ENCODE measurements around the gene STX8.
"Not testable (repeated sequence)": the region's sequence is repeated elsewhere in the genome, so short reads cannot be mapped to it uniquely, and the experiment has no call there.

STX8 gene

GRCh38 chr17:9290226-9290613 lies 285.4 kb downstream of the STX8 start:
- no peak for DNase-seq

DNA sequence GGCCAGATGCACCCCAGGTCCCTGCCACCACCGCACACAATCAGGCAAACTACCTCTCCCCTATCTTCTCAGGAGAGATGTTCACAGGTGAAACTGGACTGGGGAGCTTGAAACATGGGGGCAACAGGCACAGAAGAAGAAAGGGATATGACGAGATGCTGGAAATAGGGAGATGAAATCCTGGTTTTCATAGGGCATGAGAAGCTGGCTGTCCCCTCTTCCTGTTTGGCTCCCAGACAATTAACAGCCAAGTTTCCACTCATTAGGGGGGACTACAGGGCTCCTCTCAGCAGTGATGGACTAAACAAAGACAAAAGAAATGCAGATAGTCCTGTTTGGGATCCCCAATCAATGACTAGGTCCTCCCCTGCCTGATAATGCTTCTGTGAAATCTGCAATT lies 288.3 kb downstream of the STX8 start:
- DNase-seq = no peak

- no peak for DNase-seq
Measured at GRCh38 chr17:9286434-9286833, 289.2 kb downstream of the STX8 start.

DNA sequence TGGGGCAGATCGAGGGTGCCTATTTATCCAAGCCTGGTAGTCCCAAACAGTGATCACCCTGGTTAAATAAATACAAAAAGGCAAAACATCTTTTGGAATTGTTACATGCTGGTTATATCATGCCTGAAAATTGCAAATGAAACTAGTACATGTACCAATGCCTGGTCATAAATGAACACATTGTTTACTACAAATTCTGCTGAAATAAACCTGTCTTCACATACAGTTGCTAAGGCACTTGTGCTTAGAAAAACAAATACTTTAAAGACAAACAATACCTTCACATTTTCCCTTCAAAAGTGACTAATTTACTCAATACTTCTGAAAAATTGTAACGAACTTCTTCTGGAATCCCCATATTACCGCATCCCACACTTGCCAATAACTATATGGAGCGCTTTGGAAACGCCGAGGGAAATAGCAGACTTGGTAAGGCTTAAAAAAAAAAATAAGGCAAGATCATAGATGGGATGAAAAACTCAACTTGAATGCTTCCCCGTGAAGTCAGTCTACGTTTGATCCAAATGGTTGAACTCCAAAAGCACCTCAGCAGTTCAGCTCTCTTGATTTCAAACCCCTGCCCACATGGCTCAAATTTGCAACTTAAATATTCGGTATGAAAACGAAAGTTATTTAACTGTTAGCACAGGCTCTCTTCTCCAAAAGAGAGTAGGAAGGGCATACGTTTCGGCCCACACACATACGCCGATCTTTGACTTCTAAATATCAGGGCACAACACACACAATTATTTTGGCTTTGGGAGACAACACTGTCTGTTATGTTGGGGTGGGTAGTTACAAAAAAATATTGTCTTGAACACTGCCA lies 289.8 kb downstream of the STX8 start:
- DNase-seq = no peak

DNA sequence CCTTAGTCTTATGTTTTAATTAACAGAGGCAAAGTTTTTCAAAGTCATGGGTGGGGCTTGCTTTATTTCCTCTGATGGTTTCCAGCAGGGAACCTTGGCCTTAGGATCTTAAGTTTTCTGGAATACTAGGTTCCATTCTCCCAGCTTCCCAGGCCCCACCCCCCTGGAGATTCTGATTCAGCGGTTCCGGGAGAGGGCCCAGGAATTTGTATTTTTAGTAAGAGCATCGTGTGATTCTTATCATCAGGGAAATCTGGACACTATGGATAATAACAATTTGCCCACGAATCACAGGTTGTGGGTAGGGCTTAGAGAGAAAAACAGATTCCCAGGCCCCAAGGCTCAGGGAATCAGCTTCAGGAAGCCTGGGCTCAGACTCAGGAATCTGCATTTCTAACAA lies 290.7 kb downstream of the STX8 start:
- no peak for DNase-seq

GRCh38 chr17:9283909-9284308 lies 291.7 kb downstream of the STX8 start:
- no peak for DNase-seq

- no peak for DNase-seq
Measured at GRCh38 chr17:9279893-9280292, 295.7 kb downstream of the STX8 start.

DNA sequence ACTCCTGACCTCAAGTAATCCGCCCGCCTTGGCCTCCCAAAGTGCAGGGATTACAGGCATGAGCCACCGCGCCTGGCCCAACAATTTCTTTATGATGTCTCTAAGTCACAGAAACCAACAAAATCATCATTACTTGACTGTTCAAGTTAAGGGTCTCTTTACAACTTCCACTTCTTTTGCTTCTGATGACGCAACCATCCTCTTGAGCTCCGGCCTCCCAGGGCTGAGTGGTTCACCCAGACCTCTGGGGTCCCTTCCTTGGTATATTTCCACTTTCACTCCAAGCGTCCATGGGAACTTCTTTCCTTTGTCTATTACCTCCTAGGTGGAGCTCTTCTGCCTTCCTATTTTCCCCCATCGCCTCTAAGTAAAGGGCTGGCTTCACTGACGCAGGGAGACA lies 300.6 kb downstream of the STX8 start:
- DNase-seq = no peak

DNA sequence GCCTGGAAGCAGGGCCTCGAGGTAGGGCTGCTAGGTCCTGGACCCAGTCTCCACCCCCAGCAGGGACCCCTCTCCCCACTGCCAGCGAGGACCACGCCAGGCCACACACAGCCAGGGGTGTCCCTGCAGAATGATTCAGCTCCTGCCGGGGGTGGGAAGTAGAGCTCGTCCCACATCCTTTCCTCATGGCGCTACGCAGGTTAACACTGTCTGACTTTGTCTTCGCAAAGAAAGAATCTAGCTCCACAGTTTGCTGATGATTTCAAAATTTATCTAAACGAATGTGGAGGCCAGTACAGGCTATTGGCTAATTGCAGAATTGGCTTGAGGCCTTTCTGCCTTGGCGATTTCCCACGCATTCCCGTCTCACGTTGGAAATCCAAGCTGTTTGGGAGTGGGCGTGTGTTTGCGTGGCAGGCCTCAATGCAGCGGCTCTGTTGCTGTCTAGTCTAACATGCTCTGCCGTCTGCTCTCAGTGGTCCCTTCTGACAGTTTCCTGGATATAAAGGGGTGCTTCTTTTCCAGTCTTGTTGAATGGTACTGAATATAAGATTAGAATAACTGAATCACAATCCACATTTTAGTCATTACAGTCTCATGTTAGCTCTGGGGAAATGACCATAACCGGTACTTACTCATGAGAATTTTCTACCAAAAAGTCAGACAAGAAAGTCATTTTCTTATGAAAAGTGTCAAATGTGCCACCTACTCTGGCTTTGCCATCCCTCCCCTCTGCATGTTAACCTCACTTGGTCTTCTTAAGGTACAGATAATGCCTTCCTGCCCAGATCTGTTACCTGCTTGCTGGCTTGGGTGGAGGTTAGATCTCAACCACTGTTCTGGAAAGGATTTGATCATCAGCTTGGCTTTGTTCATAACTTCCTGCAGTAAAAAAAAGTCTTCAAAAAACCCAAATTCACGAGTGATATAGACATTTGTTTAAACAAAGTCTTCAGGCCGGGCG lies 301.9 kb downstream of the STX8 start:
- peak; percentile 59 for DNase-seq

DNA sequence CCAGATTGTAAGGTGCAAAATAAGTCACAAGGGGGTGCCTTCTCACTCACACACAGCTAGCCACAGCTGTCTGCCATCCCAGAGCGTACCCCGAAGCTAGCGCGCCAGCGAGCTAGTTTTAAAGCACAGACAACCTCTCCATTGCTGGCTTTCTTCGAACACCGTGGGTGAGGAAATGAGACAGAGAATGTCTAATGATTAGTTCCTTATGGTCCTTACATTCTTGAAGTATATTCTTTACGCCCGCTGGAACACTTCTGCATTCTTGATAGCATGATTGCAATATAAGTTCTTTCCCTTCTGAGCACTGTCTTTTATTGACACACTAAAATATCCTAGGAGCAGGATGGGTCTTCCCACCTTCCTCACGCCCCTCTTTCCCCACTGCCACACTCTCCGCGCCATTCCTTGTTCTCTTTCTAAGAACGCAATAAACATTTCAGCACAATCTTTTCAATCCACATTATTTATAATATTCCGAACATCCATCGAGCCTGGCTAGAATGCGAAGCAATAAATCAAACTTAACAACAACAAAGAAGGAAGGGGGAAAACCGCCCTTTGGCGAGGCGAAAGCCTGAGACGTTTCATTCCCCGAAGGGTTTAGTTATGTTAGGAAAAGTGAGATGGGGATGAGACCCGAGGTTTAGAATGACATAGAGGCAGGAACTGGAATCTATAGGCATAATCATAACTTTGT lies 303.0 kb downstream of the STX8 start:
- DNase-seq = no peak

- DNase-seq = no peak
Measured at GRCh38 chr17:9271989-9272388, 303.6 kb downstream of the STX8 start.

DNA sequence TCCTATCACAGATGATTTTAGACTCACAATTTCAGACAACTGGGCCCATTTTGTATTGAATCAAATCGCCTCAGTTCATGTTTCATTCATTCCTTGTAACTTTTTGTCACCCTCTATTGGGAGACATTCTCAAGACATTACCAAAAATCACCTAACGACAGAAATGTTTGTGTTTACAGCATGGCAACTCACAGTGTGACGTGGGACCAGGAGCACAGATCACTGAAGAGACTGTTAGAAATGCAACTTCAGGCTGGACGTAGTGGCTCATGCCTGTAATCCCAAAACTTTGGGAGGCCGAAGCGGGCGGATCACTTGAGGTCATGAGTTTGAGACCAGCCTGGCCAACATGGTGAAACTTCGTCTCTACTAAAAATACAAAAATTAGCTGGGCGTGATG lies 304.7 kb downstream of the STX8 start:
- DNase-seq = no peak

- no peak for DNase-seq
Measured at GRCh38 chr17:9269350-9270035, 306.1 kb downstream of the STX8 start.

GRCh38 chr17:9268546-9268945 lies 307.1 kb downstream of the STX8 start:
- DNase-seq = no peak

GRCh38 chr17:9266697-9267117 lies 308.9 kb downstream of the STX8 start:
- DNase-seq = no peak

DNA sequence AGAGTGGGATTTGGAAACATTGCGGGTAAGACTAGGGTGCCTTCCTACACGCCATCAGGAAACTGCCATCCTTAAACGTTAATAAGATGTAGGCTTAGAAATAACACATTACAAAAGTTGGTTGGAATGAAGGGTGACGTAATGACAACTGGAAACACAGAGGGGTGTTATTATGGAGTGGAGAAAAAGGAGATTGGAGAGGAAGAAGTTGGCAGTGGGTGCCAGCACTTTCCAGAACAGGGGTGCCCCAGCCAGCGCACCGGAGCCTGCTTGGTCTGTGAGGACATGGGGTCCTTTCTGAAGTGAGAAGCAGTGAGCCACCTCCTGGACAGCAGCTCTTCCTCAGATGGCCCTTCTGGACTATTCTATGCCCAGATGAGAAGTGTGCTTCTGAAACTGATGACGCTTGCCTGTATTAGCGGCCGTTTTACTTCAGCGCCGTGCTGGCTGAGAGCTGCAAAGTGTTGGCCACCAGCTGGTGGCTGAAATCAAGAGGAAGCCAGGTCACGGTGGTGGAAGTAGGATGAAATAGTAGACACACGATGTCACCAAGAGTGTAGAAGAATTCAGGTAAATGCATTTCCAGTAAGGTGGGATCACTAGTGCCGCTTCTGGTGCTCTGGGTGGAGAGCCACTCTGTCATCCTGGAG lies 309.5 kb downstream of the STX8 start:
- no peak for DNase-seq

DNA sequence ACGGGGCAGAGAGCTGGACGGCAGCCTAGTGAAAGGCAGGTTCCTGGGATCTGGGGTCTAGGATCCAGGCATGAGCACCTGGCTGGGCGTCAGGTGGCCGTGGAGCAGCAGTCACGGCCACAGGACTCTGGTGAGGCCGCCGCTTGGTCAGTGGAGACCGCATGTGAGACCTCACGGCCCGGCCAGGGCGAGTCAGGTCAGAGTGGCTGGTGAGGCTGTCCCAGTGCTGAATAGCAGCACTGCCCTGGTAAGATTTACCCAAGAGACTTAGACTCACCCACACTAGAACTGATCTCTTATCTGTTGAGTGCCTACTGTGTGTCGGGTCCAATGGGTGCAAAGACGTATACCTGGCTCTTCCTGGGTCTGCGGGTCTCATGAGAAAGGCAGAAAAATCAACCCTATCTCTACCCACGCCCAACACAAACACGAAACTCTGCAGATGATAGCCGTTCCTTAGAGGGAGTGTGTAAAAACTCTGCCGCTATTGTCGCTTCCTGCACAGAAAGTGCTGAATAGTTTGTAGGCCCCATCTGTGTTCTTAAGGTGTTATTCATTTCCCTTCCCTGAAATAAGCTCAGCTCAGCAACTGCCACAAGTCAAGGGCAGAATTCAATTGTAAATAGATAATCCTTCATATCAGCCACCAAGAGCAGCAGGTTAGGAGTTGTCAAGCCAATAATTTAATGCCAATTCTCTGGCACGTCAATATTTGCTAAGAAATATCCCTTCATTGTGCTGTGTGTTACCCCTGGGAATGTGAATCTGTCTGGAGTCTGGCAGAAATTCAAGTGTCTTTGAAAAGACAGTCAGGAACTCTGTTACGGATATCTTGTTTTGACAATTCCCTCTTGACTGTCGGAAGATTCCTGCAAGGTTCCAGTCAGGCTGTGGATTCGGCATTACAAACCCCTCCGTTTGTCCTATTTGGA lies 314.3 kb downstream of the STX8 start:
- DNase-seq = no peak

DNA sequence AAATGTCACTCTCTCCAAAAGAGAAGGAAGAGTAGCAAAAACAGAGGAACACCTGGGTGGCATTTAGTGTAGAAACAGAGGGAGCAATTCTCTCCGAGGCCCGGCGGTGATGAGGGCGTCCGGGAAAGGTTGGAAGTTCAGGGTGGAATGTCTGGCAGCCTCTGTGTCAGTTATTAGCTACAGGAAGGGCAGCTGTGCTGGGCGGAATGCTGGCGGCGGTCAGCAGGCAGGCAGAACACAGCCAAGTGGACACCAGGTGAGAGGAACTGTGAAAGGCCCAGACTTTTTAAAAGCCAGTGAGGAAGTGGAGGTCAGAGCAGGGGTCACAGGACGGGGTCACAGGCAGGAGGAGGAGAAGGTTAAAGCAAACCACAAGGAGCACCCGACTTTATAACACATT lies 316.2 kb downstream of the STX8 start:
- DNase-seq = no peak

GRCh38 chr17:9258115-9259015 lies 317.3 kb downstream of the STX8 start:
- DNase-seq = no peak

- not testable (repeated sequence) for DNase-seq
Measured at GRCh38 chr17:9257630-9257965, 318.0 kb downstream of the STX8 start.

Data from stimulated activated CD4-positive, alpha-beta T cell treated with anti-CD3 and anti-CD28 coated beads, Interleukin-4, amount 100 ng/mL, for 24 hours (primary cell).